NCI-H510A (cell line): ENCODE measurements around the gene CALN1.
A peak's percentile ranks its signal among the peaks of the same experiment; 100 is the strongest.

Experiments
- DNase-seq: peaks from one replicate; lab custom pipeline; 2025; lab: John Stamatoyannopoulos, UW

The CALN1 gene

DNA sequence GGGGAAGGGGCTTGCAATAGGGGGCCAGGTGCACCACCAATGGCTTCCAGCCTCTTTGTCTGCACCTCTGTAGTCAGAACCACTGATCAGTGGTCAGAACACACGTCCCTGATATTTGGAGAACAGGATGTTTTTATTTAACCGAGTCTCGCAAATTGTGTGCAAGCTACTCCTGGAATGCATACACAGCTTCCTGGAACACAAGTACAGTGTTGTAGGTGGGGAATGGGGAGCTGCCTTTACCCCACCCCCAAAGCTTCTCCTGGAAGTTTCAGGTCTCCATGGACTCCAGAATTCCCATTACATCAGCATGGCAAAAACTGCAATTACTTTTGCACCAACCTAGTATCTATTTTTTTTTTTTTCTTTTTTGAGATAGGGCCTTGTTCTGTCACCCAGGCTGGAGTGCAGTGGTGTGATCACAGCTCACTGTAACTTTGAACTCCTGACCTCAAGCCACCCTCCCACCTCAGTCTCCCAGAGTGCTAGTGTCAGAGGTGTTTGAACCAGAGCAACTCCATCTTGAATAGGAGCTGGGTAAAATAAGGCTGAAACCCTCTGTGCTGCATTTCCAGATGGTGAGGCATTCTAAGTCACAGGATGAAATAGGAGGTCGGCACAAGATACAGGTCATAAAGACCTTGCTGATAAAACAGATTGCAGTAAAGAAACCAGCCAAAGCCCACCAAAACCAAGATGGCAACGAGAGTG is 374.0 kb downstream of the CALN1 start:
- no peak for DNase-seq

- no peak for DNase-seq
Observed at GRCh38 chr7:72037516-72037915, 374.6 kb downstream of the CALN1 start.

- DNase-seq, result no peak
Observed at GRCh38 chr7:72035266-72035665, 376.9 kb downstream of the CALN1 start.

DNA sequence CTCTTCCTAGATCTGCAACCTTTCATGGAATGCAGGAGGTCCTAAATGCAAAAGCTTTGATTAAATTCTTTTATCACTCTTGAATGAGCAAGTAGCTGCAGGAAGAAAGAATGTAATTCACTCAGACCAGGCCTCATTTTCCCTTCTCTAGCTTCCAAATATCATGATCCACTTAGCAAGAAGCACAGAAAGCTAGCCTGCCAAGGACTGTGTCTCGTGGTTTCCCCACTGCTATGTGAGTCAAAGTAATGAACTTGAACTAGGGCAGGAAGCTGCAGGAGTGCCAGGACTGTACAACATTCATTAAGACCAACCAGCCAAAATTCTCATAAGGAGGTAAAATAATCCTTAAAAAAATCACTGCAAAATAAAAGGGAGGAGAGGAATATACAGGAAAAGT is 379.2 kb downstream of the CALN1 start:
- DNase-seq, result no peak

GRCh38 chr7:72030994-72031667 is 381.0 kb downstream of the CALN1 start:
- no peak for DNase-seq

GRCh38 chr7:72028267-72028666 is 383.9 kb downstream of the CALN1 start:
- no peak for DNase-seq

DNA sequence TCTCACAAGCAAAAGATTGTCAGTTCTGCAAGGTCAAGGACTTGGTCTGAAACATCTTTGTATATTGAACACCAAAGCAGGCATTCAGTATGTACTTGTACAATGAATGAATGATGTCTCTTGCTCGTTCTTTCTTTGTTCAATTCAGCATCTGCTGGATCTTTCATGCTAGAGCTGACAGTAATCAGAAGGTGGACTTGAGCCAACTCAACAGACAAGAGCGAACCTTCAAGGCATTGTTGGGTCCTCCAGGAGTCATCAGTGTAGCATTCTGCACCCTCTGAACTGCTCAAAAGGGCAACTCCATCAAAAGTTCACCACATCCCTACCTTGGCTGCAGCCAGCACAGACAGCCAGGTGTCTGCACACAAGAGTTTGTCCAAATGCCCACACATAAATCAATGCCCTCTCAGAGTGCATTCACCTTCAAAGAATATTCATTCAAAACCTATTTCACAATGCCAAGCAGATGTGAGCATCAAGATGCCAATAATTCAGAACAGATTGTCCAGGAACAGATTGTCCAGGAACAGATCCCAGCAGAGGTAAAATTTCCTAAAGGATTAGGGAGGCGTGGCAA is 386.7 kb downstream of the CALN1 start:
- DNase-seq, result no peak

GRCh38 chr7:72023926-72024325 is 388.2 kb downstream of the CALN1 start:
- DNase-seq, result no peak

DNA sequence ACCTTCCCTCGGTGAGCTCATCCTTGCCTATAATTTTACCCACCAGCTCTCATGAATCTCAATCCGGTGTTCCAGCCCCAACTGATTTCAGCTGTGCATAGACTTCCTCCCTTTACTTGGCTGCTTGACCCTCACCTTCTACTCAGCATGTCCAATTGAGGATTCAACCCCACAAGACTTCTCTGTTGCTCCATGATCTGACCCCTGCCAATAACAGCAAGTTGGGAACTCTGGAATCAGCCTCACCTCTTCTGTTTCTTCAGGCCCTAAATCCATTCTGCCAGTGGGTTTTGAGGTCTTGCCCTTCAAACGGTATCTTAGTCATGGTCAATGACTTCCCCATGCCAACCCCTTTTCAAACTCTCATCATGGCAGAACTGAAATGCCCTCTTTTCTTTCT is 390.4 kb downstream of the CALN1 start:
- no peak for DNase-seq

GRCh38 chr7:72020311-72020710 is 391.8 kb downstream of the CALN1 start:
- no peak for DNase-seq

GRCh38 chr7:72019436-72019835 is 392.7 kb downstream of the CALN1 start:
- no peak for DNase-seq

DNA sequence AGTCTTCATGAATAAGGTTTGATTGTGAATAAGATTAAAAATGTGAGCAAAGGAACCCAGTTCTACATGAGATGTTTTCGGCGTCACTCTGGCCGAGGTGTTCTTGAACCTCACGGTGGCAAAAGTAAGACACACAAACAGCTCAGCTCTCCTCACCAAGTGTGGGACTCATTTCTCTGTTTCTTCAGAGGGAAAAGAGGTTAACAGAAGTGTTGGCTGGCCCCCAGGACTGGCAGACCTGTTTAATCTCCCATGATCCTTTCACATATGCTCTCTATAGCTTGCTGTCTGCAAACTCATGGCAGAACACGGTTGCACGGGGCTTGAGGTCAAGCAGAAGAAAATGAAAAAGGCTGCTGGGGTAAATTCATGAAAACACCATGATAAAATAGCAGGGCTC is 394.4 kb downstream of the CALN1 start:
- DNase-seq, result no peak

- no peak for DNase-seq
Observed at GRCh38 chr7:72016574-72016973, 395.6 kb downstream of the CALN1 start.

GRCh38 chr7:72015136-72015535 is 397.0 kb downstream of the CALN1 start:
- no peak for DNase-seq

- no peak for DNase-seq
Observed at GRCh38 chr7:72007018-72007417, 405.1 kb downstream of the CALN1 start.

- DNase-seq, result no peak
Observed at GRCh38 chr7:72003236-72003635, 408.9 kb downstream of the CALN1 start.

DNA sequence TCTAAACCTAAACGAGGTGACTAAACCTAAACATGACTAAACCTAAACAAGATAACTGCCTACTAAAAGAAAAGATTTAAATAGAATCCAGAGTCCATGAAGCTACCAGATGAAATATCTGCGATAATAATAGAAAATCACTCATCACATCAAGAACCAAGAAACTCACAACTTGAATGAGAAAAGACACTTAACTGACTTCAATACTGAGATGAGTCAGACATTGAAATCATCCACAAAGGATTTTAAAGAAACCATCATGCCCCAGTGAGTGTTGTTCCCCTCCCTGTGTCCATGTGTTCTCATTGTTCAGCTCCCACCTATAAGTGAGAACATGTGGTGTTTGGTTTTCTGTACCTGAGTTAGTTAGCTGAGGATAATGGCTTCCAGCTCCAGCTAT is 416.0 kb downstream of the CALN1 start:
- DNase-seq, result no peak

- DNase-seq, result peak; percentile 57
Observed at GRCh38 chr7:71995111-71995510, 417.0 kb downstream of the CALN1 start.

DNA sequence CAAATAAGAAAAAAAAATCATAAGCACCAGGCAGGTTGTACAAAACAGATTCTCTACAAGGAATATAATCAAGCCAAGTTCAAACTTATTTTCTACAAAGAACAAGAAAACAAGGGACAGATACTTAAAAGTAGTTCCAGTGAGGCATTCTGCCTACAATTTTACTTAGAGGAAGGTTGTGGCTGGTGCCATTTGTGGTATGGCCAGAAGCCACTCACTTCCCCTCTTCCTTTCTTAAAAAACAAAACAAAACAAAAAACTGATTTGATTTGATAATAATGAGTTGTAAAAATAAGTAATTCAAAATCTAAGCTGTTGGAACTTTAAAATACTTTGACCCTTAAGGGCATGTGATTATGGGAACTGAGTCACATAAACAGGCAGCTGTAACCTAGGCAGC is 420.6 kb downstream of the CALN1 start:
- DNase-seq, result no peak

DNA sequence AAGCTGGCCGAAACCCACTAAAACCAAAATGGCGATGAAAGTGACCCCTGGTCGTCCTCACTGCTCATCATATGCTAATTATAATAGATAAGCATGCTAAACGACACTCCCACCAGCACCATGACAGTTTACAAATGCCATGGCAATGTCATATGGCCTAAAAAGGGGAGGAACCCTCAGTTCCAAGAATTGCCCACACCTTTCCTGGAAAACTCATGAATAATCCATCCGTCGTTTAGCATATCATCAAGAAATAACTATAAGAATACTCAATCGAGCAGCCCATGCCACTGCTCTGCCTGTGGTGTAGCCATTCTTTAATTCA is 422.0 kb downstream of the CALN1 start:
- no peak for DNase-seq

GRCh38 chr7:71988201-71988600 is 423.9 kb downstream of the CALN1 start:
- DNase-seq, result no peak

- no peak for DNase-seq
Observed at GRCh38 chr7:71987200-71987767, 424.9 kb downstream of the CALN1 start.

DNA sequence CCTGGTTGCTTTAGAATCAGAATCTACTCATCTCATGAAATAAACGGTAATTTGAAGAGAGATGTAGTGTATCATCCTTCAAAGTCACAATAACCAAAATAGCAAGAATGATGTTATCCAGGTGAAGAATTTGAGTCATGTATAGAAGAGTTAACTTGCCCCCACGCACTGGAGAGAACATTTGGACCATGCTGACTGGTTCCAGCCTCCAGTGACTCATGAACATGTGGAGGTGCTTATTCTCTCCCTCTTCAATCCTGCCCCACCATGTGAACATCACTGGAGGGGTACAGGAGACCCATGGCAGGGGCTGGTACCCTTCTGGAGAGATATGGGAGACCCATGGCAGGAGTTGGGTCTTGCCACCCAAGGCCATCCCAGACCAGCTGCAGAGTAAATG is 427.8 kb downstream of the CALN1 start:
- DNase-seq, result no peak
